Glutamatergic neuron (in vitro differentiated cells): ENCODE data around the gene ZNRF2. TPM values are rescaled to one million over a fixed set of nuclear protein-coding genes. Genes with fewer than 3 reads are reported as not detected.

Experiments
- DNase-seq: peaks from one replicate; pipeline ENCODE4 v3.0.0; 2022
- H3K27ac Mint-ChIP-seq: one replicate; pipeline ENCODE4 v1.8.0; 2020; ENCODE audit warnings: mild to moderate bottlenecking, mixed read lengths, inconsistent platforms; ENCODE audit not compliant: unreplicated experiment
- H3K27me3 Mint-ChIP-seq: one replicate; pipeline ENCODE4 v1.8.0; 2020; ENCODE audit warnings: mild to moderate bottlenecking, moderate library complexity, mixed read lengths, inconsistent platforms; ENCODE audit not compliant: unreplicated experiment
- H3K36me3 Mint-ChIP-seq: one replicate; pipeline ENCODE4 v1.8.0; 2020; ENCODE audit warnings: mild to moderate bottlenecking, mixed read lengths, inconsistent platforms; ENCODE audit not compliant: unreplicated experiment
- H3K4me1 Mint-ChIP-seq: one replicate; pipeline ENCODE4 v1.8.0; 2020; ENCODE audit warnings: mild to moderate bottlenecking, low read depth, mixed read lengths, inconsistent platforms; ENCODE audit not compliant: unreplicated experiment
- H3K4me3 Mint-ChIP-seq: one replicate; pipeline ENCODE4 v1.8.0; 2020; ENCODE audit warnings: mild to moderate bottlenecking, mixed read lengths, inconsistent platforms; ENCODE audit not compliant: unreplicated experiment
- H3K9me3 Mint-ChIP-seq: one replicate; pipeline ENCODE4 v1.8.0; 2020; ENCODE audit warnings: mild to moderate bottlenecking, moderate library complexity, mixed read lengths, inconsistent platforms; ENCODE audit not compliant: unreplicated experiment
- total RNA-seq: library from RNA; stranded (reverse); fragmentation: NEBNext Ultra II Directional; extraction: Animal tissue kit (Norgen Biotek cat#: 25700); gene quantifications from one replicate; pipeline ENCODE4 v1.2.1, GENCODE V29; 2021; ENCODE audit not compliant: unreplicated experiment
- TF ChIP-seq, protein P1 (sequence below): fragments of 200-600 bp; sonication (generic); IDR thresholded peaks from one replicate; pipeline ENCODE4 v1.5.0; 2021; ENCODE audit not compliant: partially characterized antibody, unreplicated experiment

Gene ZNRF2
- total RNA-seq, 1 donor from 2014 or later, result 16.7 TPM

DNA sequence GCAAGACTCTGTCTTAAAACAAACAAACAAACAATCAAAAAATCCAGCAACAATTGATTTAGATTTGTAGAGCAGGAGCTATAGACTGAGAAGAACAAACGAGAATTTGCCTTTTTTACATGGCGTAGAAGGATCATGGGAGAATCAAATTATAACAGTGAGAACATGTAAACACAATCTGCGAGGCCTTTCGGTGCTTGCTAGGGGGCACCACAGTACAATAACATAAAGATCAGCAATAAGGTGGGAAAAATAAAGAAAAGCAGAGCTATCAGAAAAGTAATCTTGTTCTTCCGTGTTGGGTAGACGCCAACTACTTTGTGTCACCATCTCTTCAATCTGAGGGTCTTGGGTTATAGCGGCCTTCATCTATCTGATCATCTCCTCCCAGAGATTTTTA, 112.0 kb downstream of the ZNRF2 start:
- Mint-ChIP-seq H3K4me3 (no peak overlapping the region), H3K27ac (no peak overlapping the region), H3K4me1 (no peaks in the 10 kb centered on the region), H3K36me3 (no peaks in the 10 kb centered on the region), H3K27me3 (no peaks in the 10 kb centered on the region), H3K9me3 (no peaks in the 10 kb centered on the region)
- TF ChIP-seq, protein P1, sequence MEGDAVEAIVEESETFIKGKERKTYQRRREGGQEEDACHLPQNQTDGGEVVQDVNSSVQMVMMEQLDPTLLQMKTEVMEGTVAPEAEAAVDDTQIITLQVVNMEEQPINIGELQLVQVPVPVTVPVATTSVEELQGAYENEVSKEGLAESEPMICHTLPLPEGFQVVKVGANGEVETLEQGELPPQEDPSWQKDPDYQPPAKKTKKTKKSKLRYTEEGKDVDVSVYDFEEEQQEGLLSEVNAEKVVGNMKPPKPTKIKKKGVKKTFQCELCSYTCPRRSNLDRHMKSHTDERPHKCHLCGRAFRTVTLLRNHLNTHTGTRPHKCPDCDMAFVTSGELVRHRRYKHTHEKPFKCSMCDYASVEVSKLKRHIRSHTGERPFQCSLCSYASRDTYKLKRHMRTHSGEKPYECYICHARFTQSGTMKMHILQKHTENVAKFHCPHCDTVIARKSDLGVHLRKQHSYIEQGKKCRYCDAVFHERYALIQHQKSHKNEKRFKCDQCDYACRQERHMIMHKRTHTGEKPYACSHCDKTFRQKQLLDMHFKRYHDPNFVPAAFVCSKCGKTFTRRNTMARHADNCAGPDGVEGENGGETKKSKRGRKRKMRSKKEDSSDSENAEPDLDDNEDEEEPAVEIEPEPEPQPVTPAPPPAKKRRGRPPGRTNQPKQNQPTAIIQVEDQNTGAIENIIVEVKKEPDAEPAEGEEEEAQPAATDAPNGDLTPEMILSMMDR, result no peak
- no peak for DNase-seq

DNA sequence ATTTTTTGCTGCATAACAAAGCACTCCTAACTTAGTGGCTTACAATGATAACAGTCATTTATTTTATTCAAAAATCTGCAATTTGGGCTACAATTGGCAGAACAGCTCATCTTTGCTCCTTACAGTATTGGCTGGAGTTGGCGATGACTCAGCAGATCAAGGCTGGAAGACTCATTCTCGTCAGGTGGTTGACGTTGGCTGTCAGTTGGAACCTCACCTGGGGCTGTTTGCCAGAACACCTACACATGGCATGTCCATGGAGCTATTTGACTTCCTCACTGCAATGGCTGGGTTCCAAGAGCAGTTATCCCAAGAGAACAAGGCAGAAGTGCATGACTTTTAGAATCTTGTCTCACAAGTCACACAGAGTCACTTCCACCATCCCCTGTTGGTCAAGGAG, 119.1 kb downstream of the ZNRF2 start:
- Mint-ChIP-seq H3K36me3 (no peaks in the 10 kb centered on the region), H3K4me1 (peaks cover 1% of the 10 kb centered on the region), H3K27ac (no peak overlapping the region), H3K9me3 (no peaks in the 10 kb centered on the region), H3K27me3 (no peaks in the 10 kb centered on the region), H3K4me3 (no peak overlapping the region)
- no peak for DNase-seq
- TF ChIP-seq, protein P1, result no peak

DNA sequence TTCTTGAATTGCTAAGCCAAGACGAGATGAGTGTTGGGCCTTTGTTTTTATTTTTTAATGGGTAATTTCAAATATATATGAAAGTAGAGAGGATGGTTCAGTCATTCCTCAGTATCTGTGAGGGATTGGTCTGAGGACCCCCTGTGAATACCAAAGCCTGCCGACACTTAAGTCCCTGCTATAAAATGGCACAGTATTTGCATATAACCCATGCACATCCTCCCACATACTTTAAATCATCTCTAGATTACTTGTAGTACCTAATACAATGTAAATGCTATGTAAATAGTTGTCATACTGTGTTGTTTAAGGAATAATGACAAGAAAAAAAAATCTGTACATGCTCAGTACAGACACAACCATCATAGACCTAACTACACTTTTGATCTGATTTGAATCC, 120.8 kb downstream of the ZNRF2 start:
- TF ChIP-seq, protein P1, result no peak
- Mint-ChIP-seq H3K27me3 (no peaks in the 10 kb centered on the region), H3K4me1 (peaks cover 1% of the 10 kb centered on the region), H3K4me3 (no peak overlapping the region), H3K36me3 (no peaks in the 10 kb centered on the region), H3K27ac (no peak overlapping the region), H3K9me3 (no peaks in the 10 kb centered on the region)
- no peak for DNase-seq

DNA sequence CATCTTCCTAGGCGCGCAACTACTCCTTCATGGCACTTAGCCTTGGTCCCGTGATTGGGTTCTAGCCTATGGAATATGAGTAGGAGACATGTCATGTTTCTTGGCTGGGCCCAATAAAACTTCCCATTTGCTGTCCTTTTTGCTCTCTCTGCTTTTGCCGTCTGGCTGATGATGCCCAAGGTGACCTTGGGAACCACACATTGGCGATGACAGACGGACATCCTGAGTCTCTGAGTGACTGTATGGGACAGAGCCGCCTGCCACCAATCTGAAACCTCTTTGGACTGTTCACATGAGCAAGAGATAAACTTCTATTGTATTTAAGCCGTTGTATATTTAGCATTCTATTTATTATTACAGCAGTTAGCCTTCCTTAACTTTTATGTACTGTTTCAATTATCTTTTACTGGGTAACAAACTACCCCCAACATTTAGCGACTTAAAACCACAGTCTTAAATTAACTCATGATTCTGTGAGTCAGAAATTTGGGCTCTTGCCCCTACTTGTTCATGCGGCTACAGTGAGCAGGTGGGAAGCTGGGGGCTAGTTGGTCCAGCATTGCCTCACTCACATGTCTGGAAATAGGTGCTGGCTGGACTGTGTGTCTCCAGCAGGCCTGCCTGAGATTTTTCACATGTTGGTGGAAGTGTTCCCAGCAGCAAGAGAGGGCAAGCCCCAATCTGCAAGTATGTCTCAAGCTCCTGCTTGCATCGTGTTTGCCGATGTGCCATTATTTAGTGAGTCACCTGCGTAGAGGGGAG, 122.4 kb downstream of the ZNRF2 start:
- peaks cover 6% of the 10 kb centered on the region for H3K4me1 Mint-ChIP-seq
- no peak for DNase-seq
- H3K4me3 Mint-ChIP-seq, result no peak overlapping the region
- peaks cover 2% of the 10 kb centered on the region for H3K27me3 Mint-ChIP-seq
- TF ChIP-seq, protein P1, result no peak
- H3K36me3 Mint-ChIP-seq, result no peaks in the 10 kb centered on the region
- H3K9me3 Mint-ChIP-seq, result no peaks in the 10 kb centered on the region
- H3K27ac Mint-ChIP-seq, result no peak overlapping the region

DNA sequence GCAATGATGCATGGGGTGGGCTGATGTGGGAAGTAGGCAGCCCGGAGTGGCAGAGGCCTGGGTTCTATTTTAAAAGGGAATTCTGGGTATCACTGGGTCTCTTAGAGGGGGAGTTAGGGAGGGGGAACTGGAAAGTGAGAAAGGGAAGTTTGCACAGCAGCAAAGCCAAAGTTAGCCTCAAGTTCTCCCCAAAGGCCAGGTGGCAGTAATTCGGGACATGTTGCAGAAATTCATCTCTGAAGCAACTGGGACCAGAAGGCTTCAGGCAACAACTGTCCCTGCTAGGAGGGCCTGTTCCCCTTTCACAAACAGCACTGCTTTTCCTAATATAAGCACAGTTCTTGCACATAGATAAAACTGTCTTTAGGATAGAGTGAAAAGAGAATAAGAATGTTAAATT, 126.8 kb downstream of the ZNRF2 start:
- Mint-ChIP-seq H3K9me3 (peaks cover 6% of the 10 kb centered on the region), H3K27ac (no peak overlapping the region), H3K36me3 (no peaks in the 10 kb centered on the region), H3K4me3 (no peak overlapping the region), H3K27me3 (peaks cover 5% of the 10 kb centered on the region), H3K4me1 (peaks cover 8% of the 10 kb centered on the region)
- DNase-seq, result no peak
- TF ChIP-seq, protein P1, result no peak
